Left ventricle myocardium inferior (tissue), 1 donor: Measurements from ENCODE around the gene CREG2. TPM values are rescaled to one million over a fixed set of nuclear protein-coding genes. Genes with fewer than 3 reads are reported as not detected.

Source experiments
- DNase-seq: peaks from one replicate; pipeline ENCODE4 v3.0.0-alpha.2; 2020
- H3K27ac ChIP-seq: fragments of 200-600 bp; replicated peaks from 2 replicates; pipeline ENCODE4 v1.8.0; 2021
- H3K27me3 ChIP-seq: fragments of 200-600 bp; 2 replicates; pipeline ENCODE4 v1.8.0; 2021; ENCODE audit warnings: low read depth
- H3K36me3 ChIP-seq: fragments of 200-600 bp; 2 replicates; pipeline ENCODE4 v1.8.0; 2021
- H3K4me1 ChIP-seq: fragments of 200-600 bp; 2 replicates; pipeline ENCODE4 v1.8.0; 2021
- H3K4me3 ChIP-seq: fragments of 200-600 bp; 2 replicates; pipeline ENCODE4 v1.8.0; 2021; ENCODE audit warnings: mild to moderate bottlenecking, moderate library complexity
- H3K9me3 ChIP-seq: fragments of 200-600 bp; replicated peaks from 2 replicates; pipeline ENCODE4 v1.8.0; 2021
- intact Hi-C: fragments of 100-400 bp; cut with micrococcal nuclease; formaldehyde crosslinking; loops from one replicate; pipeline ENCODE4 v1.11.0; 2022
- total RNA-seq: library from RNA; stranded (reverse); fragmentation: NEBNext Ultra II Directional; extraction: Animal tissue kit (Norgen Biotek cat#: 25700); gene quantifications from one replicate; pipeline ENCODE4 v1.2.1, GENCODE V29; 2021
- TF ChIP-seq, protein P1 (sequence below): fragments of 200-600 bp; IDR thresholded peaks from 2 replicates; pipeline ENCODE4 v1.8.0; 2021; ENCODE audit warnings: antibody characterized with exemption, mild to moderate bottlenecking, borderline replicate concordance
- donor health status: DM: no; HTN: yes; CAD: no; lungs with severe emphysema.

The CREG2 gene
- total RNA-seq, 1 donor from 2014 or later, result not detected

DNA sequence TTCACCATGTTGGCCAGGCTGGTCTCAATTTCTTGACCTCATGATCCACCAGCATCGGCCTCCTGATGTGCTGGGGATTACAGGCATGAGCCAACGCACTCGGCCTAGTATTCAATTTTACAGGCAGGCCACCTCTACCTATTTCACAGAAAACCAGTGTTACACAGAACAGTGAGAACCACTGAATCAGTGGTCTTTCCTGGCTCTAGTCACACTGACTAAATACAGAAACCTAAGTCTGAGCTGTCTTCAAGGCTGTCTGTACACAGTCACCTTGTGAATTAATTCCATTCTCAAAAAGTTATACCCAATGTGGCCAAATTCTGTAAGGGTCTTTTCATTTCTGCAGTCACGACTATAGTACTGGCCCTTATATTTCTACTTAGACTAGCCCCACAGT lies 82.3 kb downstream of the CREG2 start:
- intact Hi-C loops, result no loop called here
- Histone ChIP-seq H3K27me3 (no peaks in the 10 kb centered on the region), H3K27ac (no peak overlapping the region), H3K36me3 (no peaks in the 10 kb centered on the region), H3K4me3 (no peak overlapping the region), H3K4me1 (peaks cover 90% of the 10 kb centered on the region), H3K9me3 (no peaks in the 10 kb centered on the region)
- DNase-seq, result no peak
- TF ChIP-seq, protein P1, sequence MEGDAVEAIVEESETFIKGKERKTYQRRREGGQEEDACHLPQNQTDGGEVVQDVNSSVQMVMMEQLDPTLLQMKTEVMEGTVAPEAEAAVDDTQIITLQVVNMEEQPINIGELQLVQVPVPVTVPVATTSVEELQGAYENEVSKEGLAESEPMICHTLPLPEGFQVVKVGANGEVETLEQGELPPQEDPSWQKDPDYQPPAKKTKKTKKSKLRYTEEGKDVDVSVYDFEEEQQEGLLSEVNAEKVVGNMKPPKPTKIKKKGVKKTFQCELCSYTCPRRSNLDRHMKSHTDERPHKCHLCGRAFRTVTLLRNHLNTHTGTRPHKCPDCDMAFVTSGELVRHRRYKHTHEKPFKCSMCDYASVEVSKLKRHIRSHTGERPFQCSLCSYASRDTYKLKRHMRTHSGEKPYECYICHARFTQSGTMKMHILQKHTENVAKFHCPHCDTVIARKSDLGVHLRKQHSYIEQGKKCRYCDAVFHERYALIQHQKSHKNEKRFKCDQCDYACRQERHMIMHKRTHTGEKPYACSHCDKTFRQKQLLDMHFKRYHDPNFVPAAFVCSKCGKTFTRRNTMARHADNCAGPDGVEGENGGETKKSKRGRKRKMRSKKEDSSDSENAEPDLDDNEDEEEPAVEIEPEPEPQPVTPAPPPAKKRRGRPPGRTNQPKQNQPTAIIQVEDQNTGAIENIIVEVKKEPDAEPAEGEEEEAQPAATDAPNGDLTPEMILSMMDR, result no peak

DNA sequence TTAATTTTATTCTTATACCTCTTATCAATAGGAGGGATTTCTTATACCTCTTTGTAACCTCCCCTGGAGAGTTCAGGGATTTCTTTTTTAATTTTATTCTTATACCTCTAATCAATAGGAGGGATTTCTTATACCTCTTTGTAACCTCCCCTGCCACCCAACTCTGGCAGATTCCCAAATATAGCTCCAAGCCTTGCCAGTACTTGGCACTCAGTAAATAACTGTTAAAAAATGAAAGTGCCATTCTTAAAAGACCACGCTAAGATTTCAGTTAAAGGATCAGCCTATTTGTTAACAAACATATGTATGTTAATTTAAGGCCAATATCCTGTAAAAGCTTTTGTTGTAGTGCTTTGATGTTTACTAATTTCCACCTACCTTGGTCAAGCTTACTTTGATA lies 83.6 kb downstream of the CREG2 start:
- Histone ChIP-seq H3K27me3 (no peaks in the 10 kb centered on the region), H3K27ac (no peak overlapping the region), H3K36me3 (no peaks in the 10 kb centered on the region), H3K4me1 (peaks cover 98% of the 10 kb centered on the region), H3K9me3 (no peaks in the 10 kb centered on the region), H3K4me3 (no peak overlapping the region)
- intact Hi-C loops, result no loop called here
- TF ChIP-seq, protein P1, result no peak
- DNase-seq, result no peak

DNA sequence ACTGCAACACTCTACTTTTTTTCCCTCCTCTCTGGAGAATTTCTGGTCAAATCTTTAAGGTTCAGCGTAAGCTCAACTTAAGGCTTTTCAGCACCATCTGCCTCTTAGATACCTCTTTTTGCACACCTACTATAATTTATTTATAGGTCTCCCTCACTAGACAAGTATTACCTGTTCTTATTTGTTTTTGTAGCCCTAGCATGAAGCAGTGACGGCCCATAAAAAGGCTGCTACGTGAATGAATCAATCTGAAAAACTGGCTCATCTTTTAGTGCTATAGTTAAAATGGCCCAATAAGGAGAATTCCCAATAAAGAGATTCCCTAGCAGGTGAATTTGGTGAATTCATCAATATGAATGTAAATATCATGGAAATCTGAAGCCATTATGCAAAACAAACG lies 85.3 kb downstream of the CREG2 start:
- H3K27ac ChIP-seq, result no peak overlapping the region
- no peaks in the 10 kb centered on the region for H3K27me3 ChIP-seq
- intact Hi-C loops, result no loop called here
- H3K4me1 ChIP-seq, result peaks cover 100% of the 10 kb centered on the region
- no peaks in the 10 kb centered on the region for H3K36me3 ChIP-seq
- TF ChIP-seq, protein P1, result no peak
- H3K4me3 ChIP-seq, result no peak overlapping the region
- DNase-seq, result no peak
- no peaks in the 10 kb centered on the region for H3K9me3 ChIP-seq

DNA sequence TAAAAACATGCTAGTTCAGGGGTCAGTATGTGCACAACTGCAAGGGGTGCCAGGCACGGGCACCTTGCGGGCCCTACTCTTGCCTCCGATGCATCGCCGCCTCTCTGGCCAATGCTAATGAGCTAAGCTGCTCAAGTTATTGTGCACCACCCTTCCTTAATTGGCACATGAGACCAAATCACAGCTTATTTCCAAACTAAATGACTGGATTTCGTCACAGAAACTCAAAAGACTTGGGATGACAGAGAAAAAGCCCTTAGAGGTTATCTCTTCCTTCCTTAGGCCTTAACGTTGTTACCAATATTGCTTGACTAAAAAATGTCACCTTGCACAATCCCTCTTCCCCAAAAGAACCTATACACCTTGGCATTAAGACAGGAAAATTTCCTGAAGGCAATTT lies 86.5 kb downstream of the CREG2 start:
- H3K36me3 ChIP-seq, result no peaks in the 10 kb centered on the region
- TF ChIP-seq, protein P1, result no peak
- DNase-seq, result no peak
- no peak overlapping the region for H3K27ac ChIP-seq
- no peak overlapping the region for H3K4me3 ChIP-seq
- H3K27me3 ChIP-seq, result no peaks in the 10 kb centered on the region
- H3K4me1 ChIP-seq, result peaks cover 97% of the 10 kb centered on the region
- H3K9me3 ChIP-seq, result no peaks in the 10 kb centered on the region
- intact Hi-C loops, result no loop called here

DNA sequence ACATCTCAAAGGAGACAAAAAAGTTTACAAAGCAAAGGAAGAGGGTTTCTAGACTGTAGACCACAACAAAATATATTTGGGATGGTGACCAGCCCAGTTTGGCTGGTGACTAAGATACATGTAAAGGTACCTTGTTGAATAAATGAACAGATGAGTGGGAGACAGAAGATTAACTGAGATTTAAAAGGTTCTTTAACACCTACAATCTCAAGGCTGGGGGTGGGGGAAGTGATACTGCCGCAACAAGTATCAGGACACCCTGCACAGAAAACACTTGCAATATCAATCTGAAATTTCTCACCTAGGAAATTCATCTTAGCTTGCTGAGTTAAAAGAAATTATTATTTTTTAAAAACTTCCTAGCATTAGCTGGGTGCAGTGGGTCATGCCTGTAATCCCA lies 87.1 kb downstream of the CREG2 start:
- no peaks in the 10 kb centered on the region for H3K27me3 ChIP-seq
- intact Hi-C loops, result no loop called here
- H3K27ac ChIP-seq, result peak overlapping the region; percentile 21
- H3K4me1 ChIP-seq, result peaks cover 97% of the 10 kb centered on the region
- no peak for DNase-seq
- no peak overlapping the region for H3K4me3 ChIP-seq
- TF ChIP-seq, protein P1, result no peak
- H3K36me3 ChIP-seq, result no peaks in the 10 kb centered on the region
- H3K9me3 ChIP-seq, result no peaks in the 10 kb centered on the region

DNA sequence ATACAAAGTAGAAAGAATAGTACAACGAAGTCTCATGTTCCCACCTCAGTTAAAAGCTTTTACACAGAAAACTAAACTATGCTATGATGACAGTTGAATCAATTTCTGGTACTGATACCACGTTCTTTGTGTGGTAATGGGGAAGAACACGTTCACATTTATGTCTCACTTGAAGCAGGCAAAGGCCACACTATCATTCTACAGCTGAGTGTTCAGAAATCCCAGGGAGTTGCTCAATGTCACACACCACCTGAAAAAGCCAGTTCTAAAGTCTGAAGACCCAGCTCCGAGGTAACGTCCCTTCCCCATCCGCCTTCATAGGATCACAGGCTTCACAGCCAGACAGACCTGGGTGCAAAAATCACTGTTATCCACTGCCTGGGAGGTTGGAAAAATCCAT lies 87.7 kb downstream of the CREG2 start:
- Histone ChIP-seq H3K9me3 (no peaks in the 10 kb centered on the region), H3K27ac (peak overlapping the region; percentile 21), H3K27me3 (no peaks in the 10 kb centered on the region), H3K4me3 (no peak overlapping the region), H3K36me3 (no peaks in the 10 kb centered on the region), H3K4me1 (peaks cover 96% of the 10 kb centered on the region)
- intact Hi-C loops, result no loop called here
- no peak for DNase-seq
- TF ChIP-seq, protein P1, result no peak
